GM21360 (cell line): ENCODE results near the gene EPHA6.

ENCODE experiments used
- ATAC-seq: cut with Tn5 transposase; IDR thresholded peaks from one replicate; pipeline ENCODE4 v1.9.1; 2021; ENCODE audit warnings: mild to moderate bottlenecking, moderate library complexity; ENCODE audit not compliant: unreplicated experiment

Gene EPHA6

GRCh38 chr3:97687734-97688133 is 873.3 kb downstream of the EPHA6 start:
- no peak for ATAC-seq

GRCh38 chr3:97689111-97689510 is 874.7 kb downstream of the EPHA6 start:
- no peak for ATAC-seq

GRCh38 chr3:97689962-97690361 is 875.6 kb downstream of the EPHA6 start:
- no peak for ATAC-seq

GRCh38 chr3:97691354-97691753 is 877.0 kb downstream of the EPHA6 start:
- no peak for ATAC-seq

GRCh38 chr3:97692389-97692788 is 878.0 kb downstream of the EPHA6 start:
- no peak for ATAC-seq

- ATAC-seq: no peak
Measured at GRCh38 chr3:97692831-97693230, 878.4 kb downstream of the EPHA6 start.

GRCh38 chr3:97694876-97695275 is 880.5 kb downstream of the EPHA6 start:
- ATAC-seq: no peak

- no peak for ATAC-seq
Measured at GRCh38 chr3:97698691-97699090, 884.3 kb downstream of the EPHA6 start.

GRCh38 chr3:97699889-97700288 is 885.5 kb downstream of the EPHA6 start:
- ATAC-seq: no peak

- ATAC-seq: no peak
Measured at GRCh38 chr3:97705764-97706163, 891.4 kb downstream of the EPHA6 start.

- ATAC-seq: no peak
Measured at GRCh38 chr3:97706226-97706625, 891.8 kb downstream of the EPHA6 start.

- ATAC-seq: no peak
Measured at GRCh38 chr3:97711654-97712053, 897.3 kb downstream of the EPHA6 start.

- no peak for ATAC-seq
Measured at GRCh38 chr3:97712919-97713318, 898.5 kb downstream of the EPHA6 start.

- ATAC-seq: no peak
Measured at GRCh38 chr3:97713634-97714033, 899.2 kb downstream of the EPHA6 start.

- peak; percentile 96 for ATAC-seq
Measured at GRCh38 chr3:97719156-97719821, 904.9 kb downstream of the EPHA6 start.

- no peak for ATAC-seq
Measured at GRCh38 chr3:97720417-97720816, 906.0 kb downstream of the EPHA6 start.

GRCh38 chr3:97721446-97721845 is 907.1 kb downstream of the EPHA6 start:
- ATAC-seq: no peak

GRCh38 chr3:97736928-97737327 is 922.5 kb downstream of the EPHA6 start:
- no peak for ATAC-seq

GRCh38 chr3:97738761-97739160 is 924.4 kb downstream of the EPHA6 start:
- no peak for ATAC-seq

- no peak for ATAC-seq
Measured at GRCh38 chr3:97742036-97742435, 927.6 kb downstream of the EPHA6 start.

- no peak for ATAC-seq
Measured at GRCh38 chr3:97744289-97744688, 929.9 kb downstream of the EPHA6 start.

- no peak for ATAC-seq
Measured at GRCh38 chr3:97763586-97764406, 949.4 kb downstream of the EPHA6 start.
